WTC11 (cell line): ENCODE data around the gene CARS1.

Experiments used
- ATF6 ChIP-seq: sonication (generic); formaldehyde crosslinking; IDR thresholded peaks from 2 replicates; pipeline ENCODE4 v1.8.1; 2023; ENCODE audit warnings: mild to moderate bottlenecking, missing genetic modification reagents
- CBFB ChIP-seq: sonication (generic); formaldehyde crosslinking; IDR thresholded peaks from 2 replicates; pipeline ENCODE4 v1.8.1; 2022; ENCODE audit warnings: mild to moderate bottlenecking, low read depth, missing genetic modification reagents
- CREB1 ChIP-seq: sonication (generic); formaldehyde crosslinking; IDR thresholded peaks from 2 replicates; pipeline ENCODE4 v1.8.0; 2023; ENCODE audit warnings: mild to moderate bottlenecking, missing genetic modification reagents
- CTCF ChIP-seq: fragments of 200-600 bp; IDR thresholded peaks from 2 replicates; pipeline ENCODE4 v1.8.0; 2022; ENCODE audit warnings: antibody characterized with exemption
- ESRRA ChIP-seq: sonication (generic); formaldehyde crosslinking; IDR thresholded peaks from 2 replicates; pipeline ENCODE4 v1.8.1; 2022; ENCODE audit warnings: mild to moderate bottlenecking, missing genetic modification reagents, borderline replicate concordance
- HMGXB4 ChIP-seq: sonication (generic); formaldehyde crosslinking; IDR thresholded peaks from 2 replicates; pipeline ENCODE4 v1.8.1; 2023; ENCODE audit warnings: mild to moderate bottlenecking, moderate library complexity, missing genetic modification reagents
- IRF2 ChIP-seq: sonication (generic); formaldehyde crosslinking; IDR thresholded peaks from 2 replicates; pipeline ENCODE4 v1.8.0; 2022; ENCODE audit warnings: low read depth, missing genetic modification reagents, borderline replicate concordance
- MAX ChIP-seq: sonication (generic); formaldehyde crosslinking; IDR thresholded peaks from 2 replicates; pipeline ENCODE4 v1.8.0; 2022; ENCODE audit warnings: mild to moderate bottlenecking, missing genetic modification reagents
- TCF7 ChIP-seq: sonication (generic); formaldehyde crosslinking; IDR thresholded peaks from 2 replicates; pipeline ENCODE4 v1.8.0; 2022; ENCODE audit warnings: mild to moderate bottlenecking, low read depth, missing genetic modification reagents, moderate library complexity
- TP53 ChIP-seq: sonication (generic); formaldehyde crosslinking; IDR thresholded peaks from 2 replicates; pipeline ENCODE4 v1.8.1; 2023; ENCODE audit warnings: mild to moderate bottlenecking, missing genetic modification reagents
- ZBTB43 ChIP-seq: sonication (generic); formaldehyde crosslinking; IDR thresholded peaks from 2 replicates; pipeline ENCODE4 v1.8.1; 2023; ENCODE audit warnings: mild to moderate bottlenecking, missing genetic modification reagents
- ZNF281 ChIP-seq: sonication (generic); formaldehyde crosslinking; IDR thresholded peaks from 2 replicates; pipeline ENCODE4 v1.8.0; 2023; ENCODE audit warnings: mild to moderate bottlenecking, missing genetic modification reagents
- ZNF423 ChIP-seq: fragments of 250-450 bp; sonication (Bioruptor Pico); IDR thresholded peaks from 2 replicates; pipeline ENCODE4 v2.1.2; 2022; ENCODE audit warnings: mild to moderate bottlenecking, moderate library complexity

- no peak for TF ChIP-seq IRF2
- no peak for TF ChIP-seq ATF6 (CRISPR knock-in tag)
- TF ChIP-seq CBFB (CRISPR knock-in tag) = no peak
- TF ChIP-seq ESRRA = no peak
- no peak for TF ChIP-seq CTCF
- no peak for TF ChIP-seq ZNF281
- no peak for TF ChIP-seq HMGXB4 (CRISPR knock-in tag)
- no peak for TF ChIP-seq ZNF423 (CRISPR knock-in tag)
- no peak for TF ChIP-seq TP53 (CRISPR knock-in tag)
- no peak for TF ChIP-seq ZBTB43 (CRISPR knock-in tag)
- no peak for TF ChIP-seq MAX (CRISPR knock-in tag)
- no peak for TF ChIP-seq CREB1 (CRISPR knock-in tag)
- TF ChIP-seq TCF7 (CRISPR knock-in tag) = no peak
These were observed 88.8 kb downstream of the CARS1 start for GRCh38 chr11:2968341-2968900.
